Parathyroid adenoma (tissue), 2 donors: Measurements from ENCODE around the gene EIF2S1.

Source experiments
- H2AFZ ChIP-seq: fragments of 300-600 bp; sonication (generic); one replicate; pipeline ENCODE4 v1.7.0; 2017; ENCODE audit warnings: antibody characterized with exemption, mild to moderate bottlenecking
- H3K27ac ChIP-seq: fragments of 300-600 bp; sonication (generic); one replicate; pipeline ENCODE4 v1.7.0; 2017
- H3K27me3 ChIP-seq: fragments of 300-600 bp; sonication (generic); one replicate; pipeline ENCODE4 v1.7.0; 2017; ENCODE audit warnings: low read length; ENCODE audit not compliant: control insufficient read depth, insufficient read depth
- H3K36me3 ChIP-seq: fragments of 300-600 bp; sonication (generic); one replicate; pipeline ENCODE4 v1.7.0; 2017; ENCODE audit warnings: low read length; ENCODE audit not compliant: control insufficient read depth, insufficient read depth
- H3K4me1 ChIP-seq: fragments of 300-600 bp; sonication (generic); one replicate; pipeline ENCODE4 v1.7.0; 2017; ENCODE audit warnings: control low read depth
- H3K4me2 ChIP-seq: fragments of 300-600 bp; sonication (generic); one replicate; pipeline ENCODE4 v1.7.0; 2017; ENCODE audit warnings: low read length
- H3K4me3 ChIP-seq: fragments of 300-600 bp; sonication (generic); one replicate; pipeline ENCODE4 v1.7.0; 2017; ENCODE audit warnings: low read depth, low read length
- H3K79me2 ChIP-seq: fragments of 300-600 bp; sonication (generic); one replicate; pipeline ENCODE4 v1.7.0; 2017; ENCODE audit warnings: control low read depth
- H3K9ac ChIP-seq: fragments of 300-600 bp; sonication (generic); one replicate; pipeline ENCODE4 v1.7.0; 2017; ENCODE audit warnings: mild to moderate bottlenecking
- H3K9me3 ChIP-seq: fragments of 300-600 bp; sonication (generic); one replicate; pipeline ENCODE4 v1.7.0; 2017; ENCODE audit warnings: low read length; ENCODE audit not compliant: control insufficient read depth
- TF ChIP-seq, protein P1 (sequence below): fragments of 300-600 bp; sonication (generic); IDR thresholded peaks from one replicate; pipeline ENCODE4 v1.7.0; 2017; ENCODE audit warnings: antibody characterized with exemption, mild to moderate bottlenecking
- donor health status: primary hyperparathyroidism.

The EIF2S1 gene

DNA sequence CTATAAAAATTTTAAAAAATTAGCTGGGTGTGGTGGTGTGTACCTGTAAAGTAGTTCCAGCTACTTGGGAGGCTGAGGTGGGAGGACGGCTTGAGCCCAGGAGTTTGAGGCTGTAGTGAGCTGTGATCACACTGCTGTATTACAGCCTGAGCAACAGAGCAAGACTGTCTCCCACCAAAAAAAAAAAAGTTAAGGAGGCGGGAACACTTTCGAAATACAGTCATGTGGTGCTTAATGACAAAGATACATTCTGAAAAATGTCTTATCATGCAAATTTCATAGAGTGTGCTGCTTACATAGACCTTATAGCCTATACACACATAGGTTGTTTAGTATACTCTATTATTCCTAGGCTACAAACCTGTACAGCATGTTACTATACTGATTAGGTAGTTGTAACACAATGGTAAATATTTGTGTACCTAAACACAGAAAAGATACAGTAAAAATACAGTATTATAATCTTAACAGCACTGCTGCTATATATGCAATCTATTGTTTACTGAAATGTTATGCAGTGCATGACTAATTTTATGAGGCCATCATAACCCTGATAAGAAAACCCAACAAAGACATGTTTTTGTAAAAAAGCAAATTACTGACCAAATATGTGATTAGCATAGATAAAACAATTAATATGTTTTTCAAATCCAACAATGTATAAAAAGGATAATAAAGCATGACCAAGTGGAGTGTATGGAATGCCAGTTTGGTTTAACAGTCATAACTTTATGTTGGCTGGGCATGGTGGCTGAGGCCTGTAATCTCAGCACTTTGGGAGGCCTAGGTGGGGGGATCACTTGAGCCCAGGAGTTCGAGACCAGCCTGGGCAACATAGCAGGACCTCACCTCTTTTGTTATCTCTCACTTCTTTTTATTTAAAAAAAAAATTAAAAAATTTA is 11.4 kb downstream of the EIF2S1 start:
- no peaks in the 10 kb centered on the region for H3K27me3 ChIP-seq
- no peak overlapping the region for H2AFZ ChIP-seq
- H3K4me2 ChIP-seq, result no peak overlapping the region
- H3K4me1 ChIP-seq, result no peaks in the 10 kb centered on the region
- H3K36me3 ChIP-seq, result no peaks in the 10 kb centered on the region
- TF ChIP-seq, protein P1, sequence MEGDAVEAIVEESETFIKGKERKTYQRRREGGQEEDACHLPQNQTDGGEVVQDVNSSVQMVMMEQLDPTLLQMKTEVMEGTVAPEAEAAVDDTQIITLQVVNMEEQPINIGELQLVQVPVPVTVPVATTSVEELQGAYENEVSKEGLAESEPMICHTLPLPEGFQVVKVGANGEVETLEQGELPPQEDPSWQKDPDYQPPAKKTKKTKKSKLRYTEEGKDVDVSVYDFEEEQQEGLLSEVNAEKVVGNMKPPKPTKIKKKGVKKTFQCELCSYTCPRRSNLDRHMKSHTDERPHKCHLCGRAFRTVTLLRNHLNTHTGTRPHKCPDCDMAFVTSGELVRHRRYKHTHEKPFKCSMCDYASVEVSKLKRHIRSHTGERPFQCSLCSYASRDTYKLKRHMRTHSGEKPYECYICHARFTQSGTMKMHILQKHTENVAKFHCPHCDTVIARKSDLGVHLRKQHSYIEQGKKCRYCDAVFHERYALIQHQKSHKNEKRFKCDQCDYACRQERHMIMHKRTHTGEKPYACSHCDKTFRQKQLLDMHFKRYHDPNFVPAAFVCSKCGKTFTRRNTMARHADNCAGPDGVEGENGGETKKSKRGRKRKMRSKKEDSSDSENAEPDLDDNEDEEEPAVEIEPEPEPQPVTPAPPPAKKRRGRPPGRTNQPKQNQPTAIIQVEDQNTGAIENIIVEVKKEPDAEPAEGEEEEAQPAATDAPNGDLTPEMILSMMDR, result no peak
- H3K79me2 ChIP-seq, result peaks cover 20% of the 10 kb centered on the region
- no peaks in the 10 kb centered on the region for H3K9me3 ChIP-seq
- no peak overlapping the region for H3K27ac ChIP-seq
- H3K9ac ChIP-seq, result no peak overlapping the region
- H3K4me3 ChIP-seq, result no peak overlapping the region

DNA sequence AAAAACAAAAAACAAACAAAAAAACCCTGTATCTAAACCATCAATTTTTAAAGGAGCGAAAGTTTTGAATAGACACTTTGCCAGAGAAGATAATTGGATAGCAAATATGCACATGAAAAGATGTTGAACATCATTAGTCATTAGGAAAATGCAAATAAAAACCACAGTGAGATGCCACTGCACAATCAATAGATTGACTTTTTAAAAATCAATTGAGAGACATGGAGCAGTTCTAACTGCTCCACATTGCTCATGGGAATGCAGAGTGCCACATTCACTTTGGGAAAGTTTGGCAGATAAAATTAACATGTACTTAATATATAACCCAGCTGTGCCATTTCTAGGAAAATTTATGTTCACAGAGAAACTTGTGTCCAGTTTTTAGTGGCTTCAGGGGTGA is 12.7 kb downstream of the EIF2S1 start:
- Histone ChIP-seq H3K27ac (no peak overlapping the region), H3K27me3 (no peaks in the 10 kb centered on the region), H3K4me2 (no peak overlapping the region), H3K9ac (no peak overlapping the region), H3K79me2 (peaks cover 8% of the 10 kb centered on the region), H3K36me3 (no peaks in the 10 kb centered on the region), H3K9me3 (no peaks in the 10 kb centered on the region), H2AFZ (no peak overlapping the region), H3K4me3 (no peak overlapping the region), H3K4me1 (no peaks in the 10 kb centered on the region)
- TF ChIP-seq, protein P1, result no peak

DNA sequence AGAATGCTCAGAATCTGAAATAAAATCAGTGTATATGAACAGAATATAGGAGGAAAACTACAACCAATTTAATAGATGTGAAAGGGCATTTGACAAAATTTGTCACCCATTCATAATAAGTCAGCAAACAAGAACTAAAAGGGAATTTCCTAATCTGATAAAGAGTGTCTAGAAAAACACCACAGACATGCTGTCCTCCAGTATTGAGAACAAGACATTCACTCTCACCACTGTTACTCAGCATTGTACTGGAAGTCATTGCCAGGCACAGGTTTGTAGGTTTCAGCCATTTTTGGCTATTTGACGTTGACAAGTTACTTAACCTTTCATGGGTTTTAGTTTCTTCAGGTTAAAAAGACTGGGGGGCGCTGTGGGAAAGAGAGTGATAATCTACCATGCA is 13.2 kb downstream of the EIF2S1 start:
- TF ChIP-seq, protein P1, result no peak
- H3K4me2 ChIP-seq, result no peak overlapping the region
- H3K9me3 ChIP-seq, result no peaks in the 10 kb centered on the region
- no peak overlapping the region for H3K4me3 ChIP-seq
- H3K27me3 ChIP-seq, result no peaks in the 10 kb centered on the region
- no peak overlapping the region for H3K27ac ChIP-seq
- H3K9ac ChIP-seq, result no peak overlapping the region
- no peaks in the 10 kb centered on the region for H3K36me3 ChIP-seq
- peaks cover 5% of the 10 kb centered on the region for H3K79me2 ChIP-seq
- no peak overlapping the region for H2AFZ ChIP-seq
- H3K4me1 ChIP-seq, result no peaks in the 10 kb centered on the region

DNA sequence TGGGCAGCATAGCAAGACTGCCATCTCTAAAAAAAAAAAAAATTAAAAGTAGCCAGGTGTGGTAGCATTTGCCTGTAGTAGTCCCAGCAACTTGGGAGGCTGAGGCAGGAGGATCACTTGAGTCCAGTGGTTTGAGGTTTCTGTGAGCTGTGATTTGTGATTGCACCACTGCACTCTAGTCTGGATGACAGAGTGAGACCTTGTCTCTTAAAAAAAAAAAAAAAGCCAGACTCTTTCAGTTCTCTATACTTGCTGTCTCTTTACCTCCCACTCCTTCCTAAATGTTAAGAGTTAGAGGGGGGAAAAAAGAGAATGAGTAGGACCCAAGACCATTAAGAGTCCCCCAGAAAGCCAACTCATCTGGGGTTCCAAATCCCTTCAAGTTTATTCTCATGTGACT is 17.8 kb downstream of the EIF2S1 start:
- no peak overlapping the region for H3K27ac ChIP-seq
- H2AFZ ChIP-seq, result no peak overlapping the region
- no peak overlapping the region for H3K9ac ChIP-seq
- no peaks in the 10 kb centered on the region for H3K36me3 ChIP-seq
- no peaks in the 10 kb centered on the region for H3K27me3 ChIP-seq
- H3K4me3 ChIP-seq, result no peak overlapping the region
- no peaks in the 10 kb centered on the region for H3K79me2 ChIP-seq
- H3K4me2 ChIP-seq, result no peak overlapping the region
- H3K4me1 ChIP-seq, result no peaks in the 10 kb centered on the region
- TF ChIP-seq, protein P1, result no peak
- H3K9me3 ChIP-seq, result no peaks in the 10 kb centered on the region

DNA sequence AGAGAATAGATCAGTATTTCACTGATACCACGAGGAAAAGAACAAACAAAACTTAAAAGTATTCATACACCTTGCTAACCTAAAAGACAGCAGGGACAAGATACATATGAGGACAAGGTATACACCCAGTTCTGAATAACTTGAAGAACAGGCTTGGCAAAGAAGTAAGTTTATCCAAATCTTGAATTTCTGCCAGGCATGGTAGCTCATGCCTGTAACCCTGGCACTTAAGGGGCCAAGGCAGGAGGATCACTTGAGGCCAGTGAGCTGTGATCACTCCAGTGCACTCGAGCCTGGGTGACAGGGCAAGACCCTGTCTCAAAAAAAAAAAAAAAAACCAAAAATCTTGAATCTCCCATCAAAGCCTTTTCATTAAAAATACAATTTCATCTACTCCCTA is 25.0 kb downstream of the EIF2S1 start:
- H3K9me3 ChIP-seq, result no peaks in the 10 kb centered on the region
- H3K9ac ChIP-seq, result no peak overlapping the region
- H3K4me3 ChIP-seq, result no peak overlapping the region
- TF ChIP-seq, protein P1, result no peak
- H3K79me2 ChIP-seq, result no peaks in the 10 kb centered on the region
- H2AFZ ChIP-seq, result no peak overlapping the region
- no peaks in the 10 kb centered on the region for H3K36me3 ChIP-seq
- H3K27ac ChIP-seq, result no peak overlapping the region
- H3K27me3 ChIP-seq, result no peaks in the 10 kb centered on the region
- no peaks in the 10 kb centered on the region for H3K4me1 ChIP-seq
- H3K4me2 ChIP-seq, result no peak overlapping the region
